CD1c-positive myeloid dendritic cell (primary cell): ENCODE results near the gene PLCG2.
"Not testable (repeated sequence)": the region's sequence is repeated elsewhere in the genome, so short reads cannot be mapped to it uniquely, and the experiment has no call there.

Experiments
- DNase-seq: peaks from one replicate; pipeline ENCODE4 v3.0.0-alpha.2; 2016; ENCODE audit errors: extremely low spot score

PLCG2 gene

GRCh38 chr16:81912395-81912794 is 133.3 kb downstream of the PLCG2 start:
- DNase-seq = no peak

- DNase-seq = no peak
Observed at GRCh38 chr16:81913222-81913621, 134.1 kb downstream of the PLCG2 start.

- DNase-seq = no peak
Observed at GRCh38 chr16:81917375-81917774, 138.3 kb downstream of the PLCG2 start.

- DNase-seq = no peak
Observed at GRCh38 chr16:81918927-81919326, 139.8 kb downstream of the PLCG2 start.

- no peak for DNase-seq
Observed at GRCh38 chr16:81920498-81920897, 141.4 kb downstream of the PLCG2 start.

- DNase-seq = no peak
Observed at GRCh38 chr16:81921085-81921814, 142.2 kb downstream of the PLCG2 start.

- DNase-seq = no peak
Observed at GRCh38 chr16:81921843-81922584, 142.9 kb downstream of the PLCG2 start.

- no peak for DNase-seq
Observed at GRCh38 chr16:81923296-81923695, 144.2 kb downstream of the PLCG2 start.

GRCh38 chr16:81925016-81925415 is 145.9 kb downstream of the PLCG2 start:
- no peak for DNase-seq

GRCh38 chr16:81926036-81926435 is 146.9 kb downstream of the PLCG2 start:
- DNase-seq = no peak

GRCh38 chr16:81927561-81928185 is 148.6 kb downstream of the PLCG2 start:
- DNase-seq = no peak

GRCh38 chr16:81928271-81928918 is 149.3 kb downstream of the PLCG2 start:
- no peak for DNase-seq

GRCh38 chr16:81928975-81929374 is 149.9 kb downstream of the PLCG2 start:
- DNase-seq = peak; percentile 77

GRCh38 chr16:81929841-81930240 is 150.8 kb downstream of the PLCG2 start:
- DNase-seq = no peak

- DNase-seq = no peak
Observed at GRCh38 chr16:81931927-81932326, 152.8 kb downstream of the PLCG2 start.

GRCh38 chr16:81932668-81933067 is 153.6 kb downstream of the PLCG2 start:
- no peak for DNase-seq

GRCh38 chr16:81933361-81933760 is 154.3 kb downstream of the PLCG2 start:
- no peak for DNase-seq

- DNase-seq = not testable (repeated sequence)
Observed at GRCh38 chr16:81934711-81935110, 155.6 kb downstream of the PLCG2 start.

GRCh38 chr16:81936209-81937000 is 157.3 kb downstream of the PLCG2 start:
- no peak for DNase-seq

GRCh38 chr16:81937305-81938038 is 158.4 kb downstream of the PLCG2 start:
- no peak for DNase-seq
